Prostate gland (tissue), 2 donors: ENCODE data around the gene BCKDK.

Experiments
- CTCF ChIP-seq, 4 experiments: fragments of 200-600 bp in 2 of 4; fragments of 450-650 bp in 2 of 4; sonication (generic) in 2 of 4; IDR thresholded peaks; 1 replicate in 3 of 4; 2 replicates in 1 of 4; pipeline ENCODE4 v1.5.1; 2016 to 2019; ENCODE audit warnings: antibody characterized with exemption in 4 of 4, mild to moderate bottlenecking in 2 of 4, moderate library complexity in 2 of 4
- POLR2A ChIP-seq: fragments of 450-650 bp; IDR thresholded peaks from one replicate; pipeline ENCODE4 v1.6.1; 2016; ENCODE audit warnings: antibody characterized with exemption, mild to moderate bottlenecking

- TF ChIP-seq POLR2A (no peak), CTCF (IDR thresholded peaks at IDR 0.05) (no peak)
Measured at GRCh38 chr16:31113121-31114120, 5.2 kb downstream of the BCKDK start.
